OCI-M1 (cell line): ENCODE data around the gene TEX101.
A peak's percentile ranks its signal among the peaks of the same experiment; 100 is the strongest.

ENCODE experiments used
- DNase-seq: peaks from one replicate; lab custom pipeline; 2025; lab: John Stamatoyannopoulos, UW

The TEX101 gene

DNA sequence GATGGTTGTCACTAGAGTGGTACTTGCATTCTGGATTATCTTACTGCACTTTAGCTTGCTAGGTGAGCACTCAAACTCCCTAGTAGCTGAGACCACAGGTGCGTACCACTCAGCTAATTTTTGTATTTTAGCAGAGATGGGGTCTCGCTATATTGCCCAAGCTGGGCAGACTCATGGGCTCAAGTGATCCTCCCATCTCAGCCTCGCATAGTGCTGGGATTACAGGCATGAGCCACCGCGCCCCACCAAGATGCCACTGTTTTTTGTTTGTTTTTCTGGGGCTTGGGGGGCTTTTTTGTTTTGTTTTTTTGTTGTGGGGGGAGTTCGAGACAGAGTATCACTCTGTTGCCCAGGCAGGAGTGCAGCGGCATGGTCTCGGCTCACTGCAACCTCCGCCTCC is 33.0 kb downstream of the TEX101 start:
- no peak for DNase-seq

DNA sequence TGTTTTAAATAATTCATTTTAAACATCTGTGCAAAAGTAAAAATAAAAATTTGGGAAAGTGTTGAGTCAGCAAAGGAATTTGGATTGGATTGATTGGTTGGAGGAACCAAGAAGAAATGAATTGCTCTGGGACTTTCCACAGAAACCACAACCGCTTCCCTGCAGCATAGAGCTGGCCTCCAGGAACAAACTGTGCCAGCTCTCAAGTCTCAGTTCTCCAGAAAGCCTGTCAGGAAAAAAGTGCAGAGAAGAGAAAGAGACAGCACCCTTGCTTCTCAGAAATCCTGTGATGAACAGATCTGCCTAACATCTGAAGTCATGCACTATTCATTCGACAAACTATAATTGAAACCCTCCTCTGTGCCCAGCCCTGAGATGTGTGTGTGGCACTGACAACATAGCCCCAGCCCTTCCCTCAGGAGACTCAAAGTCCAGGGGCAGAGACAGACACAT is 35.9 kb downstream of the TEX101 start:
- DNase-seq, result no peak

DNA sequence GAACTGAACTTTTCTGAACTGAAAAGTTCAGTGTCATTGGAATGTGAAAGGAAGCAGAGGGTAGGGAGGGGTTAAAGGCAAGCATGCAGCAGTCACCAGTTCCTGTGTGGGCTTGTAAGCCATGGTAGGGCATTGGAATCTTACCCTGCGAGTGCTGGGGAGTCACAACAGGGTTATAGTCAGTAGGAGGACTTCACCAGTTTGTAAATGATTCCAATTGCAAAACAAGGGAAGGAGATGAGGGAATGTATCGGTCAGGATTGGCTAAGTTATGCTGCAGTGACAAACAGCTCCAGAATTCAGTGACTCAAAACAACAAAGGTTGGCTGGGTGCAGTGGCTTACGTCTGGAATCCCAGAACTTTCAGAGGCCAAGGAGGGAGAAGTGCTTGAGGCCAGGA is 37.9 kb downstream of the TEX101 start:
- no peak for DNase-seq

DNA sequence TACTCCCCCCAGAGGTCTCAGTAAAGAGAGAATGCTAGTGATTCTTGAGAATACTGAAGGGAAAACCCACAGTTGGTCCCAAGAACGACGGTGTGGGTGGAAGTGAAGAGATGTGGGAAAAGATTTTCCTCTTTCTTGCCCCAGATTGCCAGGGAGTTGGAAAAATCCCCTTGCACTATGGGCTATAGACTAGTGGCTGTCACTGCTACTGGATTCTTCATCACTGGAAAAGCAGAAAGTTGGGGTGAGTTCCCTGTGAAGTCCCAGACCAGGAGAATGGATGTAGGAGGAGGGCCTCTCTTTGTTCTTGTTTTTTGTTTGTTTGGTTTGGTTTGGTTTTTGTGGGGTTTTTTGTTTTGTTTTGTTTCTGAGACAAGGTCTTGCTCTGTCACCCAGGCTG is 39.3 kb downstream of the TEX101 start:
- DNase-seq, result no peak

DNA sequence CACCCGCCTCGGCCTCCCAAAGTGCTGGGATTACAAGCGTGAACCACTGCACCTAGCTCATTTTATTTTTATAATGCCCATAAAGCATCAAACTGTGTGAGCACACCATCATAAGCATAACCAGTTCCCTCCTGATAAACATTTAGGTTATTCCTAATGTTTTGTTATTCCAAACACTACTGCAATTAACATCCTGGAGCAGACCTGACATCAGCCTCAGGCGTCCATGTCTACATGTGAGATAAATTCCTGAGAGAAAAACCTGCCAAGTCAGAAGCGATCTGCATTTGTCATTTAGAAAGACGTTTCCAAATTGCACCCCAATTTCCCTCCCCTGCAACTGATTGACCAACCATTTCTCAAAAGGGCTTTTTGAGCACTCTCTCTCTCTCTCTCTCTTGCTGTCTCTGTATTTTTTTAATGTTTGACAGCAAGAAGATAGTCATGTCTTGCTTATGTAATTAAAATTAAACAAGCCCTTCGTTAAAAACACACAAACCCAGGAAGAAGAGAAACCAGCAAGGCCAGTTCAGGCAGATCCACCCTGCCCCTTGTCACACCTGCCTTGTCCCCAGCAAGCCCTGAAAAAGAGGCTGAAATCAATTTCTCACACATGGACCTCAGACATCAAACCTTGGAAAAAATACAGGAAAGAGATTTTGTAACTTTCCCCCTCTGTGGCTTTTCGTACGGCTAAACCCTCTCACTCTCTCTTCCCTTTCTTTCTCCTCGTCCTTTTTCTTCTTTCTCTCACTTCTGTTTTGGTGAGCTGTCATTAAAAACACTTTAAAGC is 40.8 kb downstream of the TEX101 start:
- DNase-seq, result no peak

DNA sequence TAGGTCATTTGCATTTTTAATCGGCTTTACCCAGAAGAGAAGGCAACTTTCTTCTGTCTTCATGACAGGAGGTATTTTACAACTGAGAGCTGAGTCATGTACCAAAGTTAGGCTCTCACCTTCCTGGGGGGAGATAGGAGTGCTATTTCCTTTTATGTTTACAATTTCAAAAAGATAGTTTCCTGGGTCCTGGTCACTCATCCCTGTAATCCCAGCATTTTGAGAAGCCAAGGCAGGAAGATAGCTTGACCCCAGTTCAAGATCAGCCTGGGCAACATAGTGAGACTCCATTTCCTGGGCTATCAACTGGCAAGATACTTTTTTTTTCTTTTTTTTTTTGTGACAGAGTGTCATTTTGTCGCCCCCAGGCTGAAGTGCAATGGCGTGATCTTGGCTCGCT is 43.1 kb downstream of the TEX101 start:
- DNase-seq, result no peak

DNA sequence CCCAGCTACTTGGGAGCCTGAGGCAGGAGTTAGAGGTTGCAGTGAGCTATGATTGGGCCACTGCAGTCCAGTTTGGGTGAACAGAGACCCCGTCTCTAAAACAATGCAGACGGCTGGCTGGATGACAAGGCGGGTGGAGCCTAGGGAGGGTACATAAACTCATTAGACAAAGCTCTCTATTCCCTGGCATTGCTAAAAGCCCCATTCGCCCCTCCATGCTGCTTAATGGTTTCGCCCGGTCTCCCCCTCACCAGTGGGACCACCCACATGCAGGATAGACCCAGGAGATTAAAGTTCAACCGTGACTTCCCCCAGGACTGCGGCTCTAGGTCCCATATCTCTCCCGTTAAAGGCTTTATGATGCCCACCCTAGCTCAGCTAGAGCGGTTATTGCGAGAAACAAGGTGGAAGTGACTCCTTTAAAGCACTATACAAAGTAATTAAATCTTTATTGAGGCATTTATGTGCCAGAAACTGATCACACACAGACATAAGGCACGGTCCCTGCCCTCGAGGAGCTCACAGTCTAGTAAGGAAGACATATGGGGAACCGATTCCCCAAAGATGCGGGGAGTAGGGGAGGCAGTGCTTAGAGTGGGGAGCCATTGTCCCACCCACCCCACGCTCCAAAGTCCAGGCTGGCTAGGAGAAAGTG is 45.8 kb downstream of the TEX101 start:
- DNase-seq, result no peak

DNA sequence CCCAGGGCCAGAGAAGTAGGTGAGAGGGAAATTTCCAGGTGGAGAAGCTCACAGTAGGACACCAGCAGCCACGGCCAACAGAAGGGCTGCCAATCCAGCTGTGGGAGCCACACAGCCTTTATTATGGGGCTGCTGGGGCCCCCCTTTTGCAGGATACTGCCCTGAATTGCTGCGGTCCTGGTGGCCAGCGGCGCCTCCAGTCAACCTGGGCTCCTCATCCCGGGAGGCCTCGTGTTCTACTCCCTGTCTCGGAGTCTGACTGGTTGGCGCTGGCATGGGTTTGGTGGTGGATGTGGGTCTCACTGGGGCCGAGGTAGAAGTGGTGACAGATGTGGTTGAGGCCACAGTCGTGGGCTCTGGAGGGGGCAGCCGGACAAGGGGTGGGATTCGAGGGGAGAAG is 46.6 kb downstream of the TEX101 start:
- no peak for DNase-seq

DNA sequence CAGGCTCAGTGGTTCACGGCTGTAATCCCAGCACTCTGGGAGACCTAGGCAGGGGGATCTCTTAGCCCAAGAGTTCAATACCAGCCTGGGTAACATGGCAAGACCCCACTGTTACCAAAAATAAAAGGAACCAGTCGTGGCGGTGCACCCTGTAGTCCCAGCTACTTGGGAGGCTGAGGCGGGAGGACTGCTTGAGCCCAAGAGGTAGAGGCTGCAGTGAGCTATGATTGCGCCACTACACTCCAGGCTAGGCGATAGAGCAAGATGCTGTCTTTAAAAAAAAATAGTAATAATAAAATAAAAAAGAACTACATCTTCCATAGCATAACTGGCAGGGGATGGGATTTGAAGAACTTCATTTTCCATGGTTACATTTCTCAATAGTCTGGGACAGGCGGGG is 47.7 kb downstream of the TEX101 start:
- no peak for DNase-seq

DNA sequence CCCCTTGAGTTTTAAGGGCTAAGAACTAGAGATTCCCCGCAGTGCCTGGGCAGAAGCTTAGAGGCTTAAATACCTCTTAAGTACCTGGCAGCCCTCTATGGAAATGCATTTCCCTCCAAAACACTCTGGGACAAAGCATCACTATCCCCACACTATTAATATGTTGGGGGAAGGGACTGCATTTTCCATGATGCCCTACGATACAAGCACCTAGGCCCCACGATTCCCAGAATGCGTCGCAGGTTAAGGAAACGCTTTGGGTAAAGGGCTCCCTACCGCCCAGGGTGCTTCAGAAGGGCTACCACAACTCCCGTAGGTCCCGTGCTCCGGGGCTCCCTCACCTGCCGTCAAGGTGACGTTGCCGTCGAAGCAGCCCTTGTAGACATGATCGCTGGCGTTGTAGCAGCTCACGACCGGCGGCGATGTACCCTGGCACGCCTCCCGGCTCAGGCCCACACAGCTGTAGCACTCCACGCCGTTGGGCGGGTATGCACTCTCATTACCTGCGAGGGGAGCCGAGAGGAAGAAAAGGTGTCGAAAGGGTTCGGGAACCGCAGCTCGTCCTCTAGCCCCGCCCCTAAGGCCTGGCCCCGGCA is 48.2 kb downstream of the TEX101 start:
- DNase-seq, result no peak

DNA sequence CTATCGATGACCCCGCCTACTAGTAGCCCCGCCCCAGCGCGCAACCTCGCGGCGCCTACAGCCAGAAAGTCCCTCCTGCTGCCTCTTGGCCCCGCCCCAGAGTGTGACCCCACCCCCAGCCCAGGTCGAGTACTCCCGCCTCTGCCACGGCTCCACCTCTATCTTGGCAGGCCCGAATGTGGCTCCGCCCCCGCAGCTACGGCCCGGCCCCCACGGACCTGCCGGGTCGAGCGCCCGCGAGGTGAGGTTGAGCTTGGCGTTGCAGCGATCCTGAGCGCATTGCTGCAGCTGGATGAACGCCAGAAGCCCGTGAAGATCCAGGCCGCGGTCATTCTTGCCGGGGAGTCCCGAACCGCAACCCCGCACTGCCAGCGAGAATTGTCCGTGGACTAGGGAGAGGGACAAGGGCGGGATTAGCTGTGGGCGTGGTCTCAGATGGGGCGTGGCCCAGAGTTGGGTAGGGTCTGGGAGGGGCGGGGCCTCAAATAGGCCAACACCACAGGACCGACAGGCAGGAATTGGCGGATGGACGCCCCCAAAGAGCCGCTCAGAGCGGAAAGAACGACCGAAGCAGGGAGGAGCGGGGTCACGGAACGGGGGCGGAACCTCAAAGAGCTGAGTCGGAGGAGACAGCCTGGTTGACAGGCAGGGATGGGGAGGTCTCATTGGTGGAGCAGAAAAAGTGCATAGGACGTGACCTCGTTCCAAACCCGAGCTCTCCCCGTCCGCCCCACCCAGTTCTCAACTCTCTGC is 48.9 kb downstream of the TEX101 start:
- DNase-seq, result peak; percentile 97

DNA sequence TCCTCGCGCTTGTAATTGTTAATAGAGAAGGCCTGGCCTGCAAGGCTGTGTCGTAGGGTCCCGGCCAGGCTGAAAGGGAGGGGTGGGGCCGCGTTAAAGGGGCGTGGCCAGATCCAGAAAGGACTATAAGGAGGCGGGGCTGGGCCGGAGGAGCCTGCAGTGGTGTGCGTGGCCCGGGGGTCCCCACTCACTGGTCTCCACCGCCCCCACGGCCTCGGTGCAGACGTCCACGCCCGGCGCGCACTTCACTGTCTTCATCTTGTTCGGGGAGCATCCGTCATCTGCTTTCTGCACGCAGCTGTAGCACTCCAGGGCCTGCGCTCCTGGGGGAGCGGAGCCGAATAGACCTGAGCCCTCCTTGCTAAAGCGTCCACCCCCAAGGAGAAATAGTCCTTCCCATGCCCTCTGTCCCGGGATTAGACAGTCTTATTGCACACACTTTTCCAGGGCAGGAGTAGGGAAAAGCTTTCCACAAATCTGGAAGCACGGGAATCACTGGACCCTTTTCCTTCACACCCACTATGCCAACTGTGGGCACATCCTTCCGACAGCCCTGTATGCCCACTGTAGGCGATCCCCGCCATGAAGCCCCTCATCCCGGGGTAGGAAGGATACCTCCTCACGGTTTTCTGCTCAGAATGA is 49.6 kb downstream of the TEX101 start:
- no peak for DNase-seq

DNA sequence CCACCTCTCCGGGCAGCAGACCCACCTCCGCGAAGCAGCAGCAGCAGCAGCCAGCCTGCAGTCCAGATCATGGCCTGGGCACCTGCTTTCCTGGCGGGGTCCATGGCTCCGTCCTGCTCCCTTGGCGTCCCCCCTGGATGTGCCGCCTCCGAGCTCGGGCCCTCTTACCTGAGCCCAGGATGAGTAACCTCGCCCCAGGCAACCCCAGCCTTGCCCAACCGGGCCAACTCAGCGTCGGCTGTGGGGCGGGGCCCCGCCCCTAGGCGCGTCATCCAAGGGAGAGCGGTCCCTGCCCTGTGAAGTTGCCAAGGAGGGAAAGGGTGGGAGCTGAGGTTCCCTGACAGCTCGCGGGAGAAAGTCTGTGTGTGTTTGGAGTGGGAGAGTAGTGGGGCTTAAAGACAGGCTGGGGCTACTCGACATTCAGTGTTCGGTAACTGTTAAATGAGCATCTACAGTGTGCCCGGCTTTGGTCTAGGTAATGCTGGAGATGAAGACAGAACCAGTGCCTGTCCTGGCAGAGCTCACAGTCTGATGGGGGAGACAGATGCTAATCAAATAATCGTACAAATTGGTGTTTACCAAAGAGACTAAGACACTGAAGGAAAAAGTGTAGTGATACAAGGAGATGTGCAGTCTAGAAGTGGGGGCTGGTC is 50.9 kb downstream of the TEX101 start, which contains the start of gene LYPD3:
Gene LYPD3, minus strand, starts transcription at position 141 of the 653 bp plus-strand sequence. Its CDS starts 37 bp downstream, at position 104.
- DNase-seq, result no peak

DNA sequence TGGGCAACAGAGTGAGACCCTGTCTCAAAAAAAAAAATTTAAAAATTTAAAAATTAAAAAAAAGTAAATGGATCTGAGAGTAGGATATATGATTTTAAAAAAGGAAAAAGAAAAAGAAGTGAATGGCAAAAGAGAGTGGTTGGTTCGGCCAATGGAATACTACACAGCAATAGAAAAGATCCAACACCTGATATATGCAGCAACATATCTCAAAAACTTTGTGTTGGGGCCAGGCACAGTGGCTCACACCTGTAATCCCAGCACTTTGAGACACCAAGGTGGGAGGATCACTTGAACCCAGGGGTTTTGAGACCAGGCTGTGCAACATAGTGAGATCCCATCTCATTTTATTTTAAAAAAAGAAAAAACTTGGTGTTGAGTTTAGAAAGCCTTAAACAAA is 52.1 kb downstream of the TEX101 start:
- DNase-seq, result no peak

DNA sequence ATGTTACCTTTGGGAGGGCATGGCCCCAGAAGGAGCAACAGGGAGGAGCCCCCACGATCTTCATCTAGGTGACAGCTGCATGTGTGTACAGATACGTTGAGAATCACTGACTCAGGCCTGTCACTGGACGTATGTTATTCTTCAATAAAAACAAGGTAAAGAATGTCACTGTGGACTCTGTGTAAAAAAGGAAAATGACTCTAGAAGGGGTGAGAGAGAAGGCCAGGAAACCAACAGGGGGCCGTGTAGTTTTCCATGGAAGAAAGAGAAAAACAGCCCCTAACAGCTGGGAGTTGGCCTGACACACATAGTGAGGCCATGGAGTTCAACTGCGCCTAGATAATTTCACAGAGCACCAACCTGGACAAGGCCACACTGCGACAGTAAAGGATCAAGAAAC is 52.6 kb downstream of the TEX101 start:
- no peak for DNase-seq

DNA sequence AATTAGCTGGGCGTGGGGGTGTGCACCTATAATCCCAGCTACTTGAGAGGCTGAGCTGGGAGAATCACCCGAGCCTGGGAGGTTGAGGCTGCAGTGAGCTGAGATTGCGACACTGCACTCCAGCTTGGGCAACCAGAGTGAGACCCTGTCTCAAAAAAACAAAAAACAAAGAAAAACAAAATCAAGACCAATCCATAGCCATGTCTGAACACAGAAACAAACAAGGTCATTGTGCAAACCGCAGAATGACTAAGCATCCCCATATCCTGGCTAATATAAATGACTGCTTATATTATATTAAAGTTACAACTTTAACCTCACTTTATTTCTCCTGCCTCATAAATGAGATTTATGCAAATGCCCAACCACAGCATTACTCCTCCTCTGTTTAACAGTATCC is 53.0 kb downstream of the TEX101 start:
- peak; percentile 47 for DNase-seq
